Uterus (tissue), 2 donors: ENCODE data around the gene CHAF1A.

ENCODE experiments used
- CTCF ChIP-seq, 4 experiments: fragments of 200-600 bp in 2 of 4; fragments of 450-650 bp in 2 of 4; sonication (generic) in 2 of 4; IDR thresholded peaks; one replicate each; pipeline ENCODE4 v1.5.1; 2016 to 2019; ENCODE audit warnings: antibody characterized with exemption in 4 of 4, mild to moderate bottlenecking in 2 of 4, moderate library complexity in 1 of 4
- POLR2A ChIP-seq, 2 donors: fragments of 450-650 bp; IDR thresholded peaks; one replicate each; pipeline ENCODE4 v1.6.1; 2016; ENCODE audit warnings: antibody characterized with exemption in 2 of 2, mild to moderate bottlenecking in 1 of 2, moderate library complexity in 1 of 2

GRCh38 chr19:4401769-4402170 lies 670 bp upstream of the CHAF1A start:
- TF ChIP-seq POLR2A (IDR thresholded peaks at IDR 0.05) (no peak), CTCF (IDR thresholded peaks at IDR 0.05) (no peak)
